Measurements from ENCODE around the gene HPS5. TPM values are rescaled to one million over a fixed set of nuclear protein-coding genes. Genes with fewer than 3 reads are reported as not detected.

Gene HPS5
- total RNA-seq, 1 experiment from 2014 or later, result 18.9 TPM

GRCh38 chr11:18314784-18315523 is 7.0 kb downstream of the HPS5 start:
- BruUV-seq (replicated peaks), result no TSS peak

DNA sequence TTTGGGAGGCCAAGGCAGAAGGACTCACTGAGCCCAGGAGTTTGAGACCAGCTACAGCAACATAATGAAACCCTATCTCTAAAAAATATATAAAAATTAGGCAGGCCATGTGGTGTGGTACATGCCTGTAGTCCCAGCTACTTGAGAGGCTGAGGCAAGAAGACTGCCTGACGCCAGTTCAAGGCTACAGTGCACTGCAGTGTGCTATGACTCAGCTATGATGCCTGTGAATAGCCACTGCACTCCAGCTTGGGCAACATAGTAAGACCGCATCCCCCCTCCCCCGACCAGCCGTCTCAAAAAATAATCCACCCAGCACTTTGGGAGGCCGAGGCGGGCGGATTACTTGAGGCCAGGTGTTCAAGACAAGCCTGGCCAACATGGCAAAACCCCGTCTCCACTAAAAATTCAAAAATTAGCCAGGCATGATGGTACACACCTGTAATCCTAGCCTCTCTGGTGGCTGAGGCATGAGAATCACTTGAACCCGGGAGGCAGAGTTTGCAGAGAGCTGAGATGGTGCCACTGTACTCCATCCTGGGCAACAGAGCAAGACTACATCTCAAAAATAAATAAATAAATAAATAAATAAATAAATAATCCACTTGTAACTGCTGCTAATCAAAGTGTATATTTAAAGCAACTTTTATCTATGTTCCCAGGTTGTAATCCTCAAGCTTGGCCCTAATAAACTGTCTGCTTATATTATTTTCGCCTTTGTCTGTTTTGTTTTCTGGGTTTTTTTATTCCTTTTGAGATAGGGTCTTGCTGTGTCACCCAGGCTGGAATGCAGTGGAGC is 7.8 kb downstream of the HPS5 start:
- no TSS peak for BruUV-seq (replicated peaks)
- intact Hi-C loops (cut with micrococcal nuclease; ENCODE audit: unreplicated experiment), result no loop called here
- POLR2A ChIA-PET (ENCODE audit: low non-redundant PET), result interaction anchor here (0.6 kb wide), 1 partner anchor 13 kb away, joined by 10 read pairs; no protein-coding TSS in a partner anchor
- no peaks in the 10 kb centered on the region for H3K9me3 ChIP-seq (ENCODE audit: low read depth, low read length, poor library complexity, severe bottlenecking)
- no peaks in the 10 kb centered on the region for H3K4me1 ChIP-seq (ENCODE audit: insufficient read depth, low read length, poor library complexity, severe bottlenecking)
- DNase-seq (ENCODE audit: low spot score), result no peak
- TF ChIP-seq, protein P1, sequence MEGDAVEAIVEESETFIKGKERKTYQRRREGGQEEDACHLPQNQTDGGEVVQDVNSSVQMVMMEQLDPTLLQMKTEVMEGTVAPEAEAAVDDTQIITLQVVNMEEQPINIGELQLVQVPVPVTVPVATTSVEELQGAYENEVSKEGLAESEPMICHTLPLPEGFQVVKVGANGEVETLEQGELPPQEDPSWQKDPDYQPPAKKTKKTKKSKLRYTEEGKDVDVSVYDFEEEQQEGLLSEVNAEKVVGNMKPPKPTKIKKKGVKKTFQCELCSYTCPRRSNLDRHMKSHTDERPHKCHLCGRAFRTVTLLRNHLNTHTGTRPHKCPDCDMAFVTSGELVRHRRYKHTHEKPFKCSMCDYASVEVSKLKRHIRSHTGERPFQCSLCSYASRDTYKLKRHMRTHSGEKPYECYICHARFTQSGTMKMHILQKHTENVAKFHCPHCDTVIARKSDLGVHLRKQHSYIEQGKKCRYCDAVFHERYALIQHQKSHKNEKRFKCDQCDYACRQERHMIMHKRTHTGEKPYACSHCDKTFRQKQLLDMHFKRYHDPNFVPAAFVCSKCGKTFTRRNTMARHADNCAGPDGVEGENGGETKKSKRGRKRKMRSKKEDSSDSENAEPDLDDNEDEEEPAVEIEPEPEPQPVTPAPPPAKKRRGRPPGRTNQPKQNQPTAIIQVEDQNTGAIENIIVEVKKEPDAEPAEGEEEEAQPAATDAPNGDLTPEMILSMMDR (conservative IDR thresholded peaks at IDR 0.05; ENCODE audit: low read depth, low read length), result no peak
- TF ChIP-seq EZH2 (IDR thresholded peaks at IDR 0.05; ENCODE audit: borderline replicate concordance, low read depth, low read length, poor library complexity, severe bottlenecking), result no peak
- H3K4me3 ChIP-seq (ENCODE audit: low read depth, low read length, poor library complexity, severe bottlenecking), result no peak overlapping the region
- CTCF ChIA-PET, result no interaction called here
- no peaks in the 10 kb centered on the region for H3K27me3 ChIP-seq (replicated peaks; ENCODE audit: insufficient read depth, low read depth, low read length, poor library complexity)
- peaks cover 11% of the 10 kb centered on the region for H3K36me3 ChIP-seq (ENCODE audit: insufficient read depth, low read length, poor library complexity, severe bottlenecking)
- H3K27ac ChIP-seq (ENCODE audit: low read depth, low read length, poor library complexity, severe bottlenecking), result no peak overlapping the region

More at GRCh38 chr11:18314784-18315523, 7.0 kb downstream of the HPS5 start:
- intact Hi-C loops (cut with micrococcal nuclease; ENCODE audit: unreplicated experiment), result no loop called here
- no peak for DNase-seq (ENCODE audit: low spot score)
- Histone ChIP-seq H3K4me1 (ENCODE audit: insufficient read depth, low read length, poor library complexity, severe bottlenecking) (no peaks in the 10 kb centered on the region), H3K4me3 (ENCODE audit: low read depth, low read length, poor library complexity, severe bottlenecking) (no peak overlapping the region), H3K27me3 (replicated peaks; ENCODE audit: insufficient read depth, low read depth, low read length, poor library complexity) (no peaks in the 10 kb centered on the region), H3K27ac (ENCODE audit: low read depth, low read length, poor library complexity, severe bottlenecking) (no peak overlapping the region), H3K9me3 (ENCODE audit: low read depth, low read length, poor library complexity, severe bottlenecking) (no peaks in the 10 kb centered on the region), H3K36me3 (ENCODE audit: insufficient read depth, low read length, poor library complexity, severe bottlenecking) (peaks cover 10% of the 10 kb centered on the region)
- ChIA-PET POLR2A (ENCODE audit: low non-redundant PET) (no interaction called here), CTCF (no interaction called here)
- TF ChIP-seq EZH2 (IDR thresholded peaks at IDR 0.05; ENCODE audit: borderline replicate concordance, low read depth, low read length, poor library complexity, severe bottlenecking), result no peak
- TF ChIP-seq, protein P1 (conservative IDR thresholded peaks at IDR 0.05; ENCODE audit: low read depth, low read length), result no peak

GRCh38 chr11:18312663-18313420 is 9.1 kb downstream of the HPS5 start:
- BruUV-seq (replicated peaks), result no TSS peak
- H3K9me3 ChIP-seq (ENCODE audit: low read depth, low read length, poor library complexity, severe bottlenecking), result no peaks in the 10 kb centered on the region
- no peak overlapping the region for H3K27ac ChIP-seq (ENCODE audit: low read depth, low read length, poor library complexity, severe bottlenecking)
- peaks cover 14% of the 10 kb centered on the region for H3K36me3 ChIP-seq (ENCODE audit: insufficient read depth, low read length, poor library complexity, severe bottlenecking)
- H3K4me3 ChIP-seq (ENCODE audit: low read depth, low read length, poor library complexity, severe bottlenecking), result no peak overlapping the region
- intact Hi-C loops (cut with micrococcal nuclease; ENCODE audit: unreplicated experiment), result no loop called here
- TF ChIP-seq, protein P1 (conservative IDR thresholded peaks at IDR 0.05; ENCODE audit: low read depth, low read length), result no peak
- TF ChIP-seq EZH2 (IDR thresholded peaks at IDR 0.05; ENCODE audit: borderline replicate concordance, low read depth, low read length, poor library complexity, severe bottlenecking), result no peak
- ChIA-PET POLR2A (ENCODE audit: low non-redundant PET) (no interaction called here), CTCF (no interaction called here)
- H3K27me3 ChIP-seq (replicated peaks; ENCODE audit: insufficient read depth, low read depth, low read length, poor library complexity), result no peaks in the 10 kb centered on the region
- no peaks in the 10 kb centered on the region for H3K4me1 ChIP-seq (ENCODE audit: insufficient read depth, low read length, poor library complexity, severe bottlenecking)
- DNase-seq (ENCODE audit: low spot score), result no peak
